Measurements from ENCODE around the gene COBL. TPM values are rescaled to one million over a fixed set of nuclear protein-coding genes. Genes with fewer than 3 reads are reported as not detected.

The COBL gene
- polyA plus RNA-seq, 3 donors: 19.1 to 26.0 (median 22.4) TPM

GRCh38 chr7:51059504-51060142 lies 257.0 kb downstream of the COBL start:
- no peak for DNase-seq (ENCODE audit: extremely low read depth in 1 of 11, low read depth in 9 of 11, low spot score in 4 of 11)

GRCh38 chr7:51058764-51059163 lies 257.8 kb downstream of the COBL start:
- DNase-seq (ENCODE audit: extremely low read depth in 1 of 11, low read depth in 9 of 11, low spot score in 4 of 11): no peak

- DNase-seq (ENCODE audit: extremely low read depth in 1 of 11, low read depth in 9 of 11, low spot score in 4 of 11): no peak
Observed at GRCh38 chr7:51055039-51055840, 261.4 kb downstream of the COBL start.

GRCh38 chr7:51054231-51054630 lies 262.4 kb downstream of the COBL start:
- DNase-seq (ENCODE audit: extremely low read depth in 1 of 11, low read depth in 9 of 11, low spot score in 4 of 11): no peak

- no peak for DNase-seq (ENCODE audit: extremely low read depth in 1 of 11, low read depth in 9 of 11, low spot score in 4 of 11)
Observed at GRCh38 chr7:51053160-51053925, 263.3 kb downstream of the COBL start.

GRCh38 chr7:51046482-51046881 lies 270.1 kb downstream of the COBL start:
- DNase-seq (ENCODE audit: extremely low read depth in 1 of 11, low read depth in 9 of 11, low spot score in 4 of 11): no peak

GRCh38 chr7:51046103-51046466 lies 270.5 kb downstream of the COBL start:
- DNase-seq (ENCODE audit: extremely low read depth in 1 of 11, low read depth in 9 of 11, low spot score in 4 of 11): no peak

- DNase-seq (ENCODE audit: extremely low read depth in 1 of 11, low read depth in 9 of 11, low spot score in 4 of 11): no peak
Observed at GRCh38 chr7:51045319-51046102, 271.1 kb downstream of the COBL start.

GRCh38 chr7:51043461-51043860 lies 273.1 kb downstream of the COBL start:
- no peak for DNase-seq (ENCODE audit: extremely low read depth in 1 of 11, low read depth in 9 of 11, low spot score in 4 of 11)

GRCh38 chr7:51040787-51041186 lies 275.8 kb downstream of the COBL start:
- no peak for DNase-seq (ENCODE audit: extremely low read depth in 1 of 11, low read depth in 9 of 11, low spot score in 4 of 11)

GRCh38 chr7:51038573-51038972 lies 278.0 kb downstream of the COBL start:
- DNase-seq (ENCODE audit: extremely low read depth in 1 of 11, low read depth in 9 of 11, low spot score in 4 of 11): no peak

- DNase-seq (ENCODE audit: extremely low read depth in 1 of 11, low read depth in 9 of 11, low spot score in 4 of 11): no peak
Observed at GRCh38 chr7:51035716-51036115, 280.9 kb downstream of the COBL start.

GRCh38 chr7:51034521-51035264 lies 281.9 kb downstream of the COBL start:
- no peak for DNase-seq (ENCODE audit: extremely low read depth in 1 of 11, low read depth in 9 of 11, low spot score in 4 of 11)

- DNase-seq (ENCODE audit: extremely low read depth in 1 of 11, low read depth in 9 of 11, low spot score in 4 of 11): no peak
Observed at GRCh38 chr7:51033727-51034520, 282.7 kb downstream of the COBL start.

GRCh38 chr7:51031791-51032515 lies 284.7 kb downstream of the COBL start:
- no peak for DNase-seq (ENCODE audit: extremely low read depth in 1 of 11, low read depth in 9 of 11, low spot score in 4 of 11)

GRCh38 chr7:51031216-51031615 lies 285.4 kb downstream of the COBL start:
- DNase-seq (ENCODE audit: extremely low read depth in 1 of 11, low read depth in 9 of 11, low spot score in 4 of 11): no peak

GRCh38 chr7:51029701-51030191 lies 286.9 kb downstream of the COBL start:
- no peak for DNase-seq (ENCODE audit: extremely low read depth in 1 of 11, low read depth in 9 of 11, low spot score in 4 of 11)
